HepG2 (cell line): Measurements from ENCODE around the gene LIPT2. TPM values are rescaled to one million over a fixed set of nuclear protein-coding genes. Genes with fewer than 3 reads are reported as not detected.
A peak's percentile ranks its signal among the peaks of the same experiment; 100 is the strongest.

Source experiments
- AFF4 ChIP-seq: sonication (generic); formaldehyde crosslinking; IDR thresholded peaks from 2 replicates; pipeline ENCODE4 v1.4.0; 2020; ENCODE audit warnings: missing genetic modification reagents
- ASH2L ChIP-seq: fragments of 300-600, 200-600 bp; sonication (generic); IDR thresholded peaks from 2 replicates; pipeline ENCODE4 v1.7.0; 2017; ENCODE audit warnings: low read depth, mild to moderate bottlenecking, moderate library complexity, mixed read lengths, low read length; ENCODE audit not compliant: insufficient read length
- ETV5 ChIP-seq: IDR thresholded peaks from 2 replicates; pipeline ENCODE4 v1.6.1; 2018; ENCODE audit warnings: missing biosample characterization, missing genetic modification reagents, inconsistent platforms, borderline replicate concordance
- ETV6 ChIP-seq: sonication (generic); formaldehyde crosslinking; conservative IDR thresholded peaks from 2 replicates; pipeline ENCODE4 v1.4.0; 2020; ENCODE audit warnings: missing genetic modification reagents
- KDM5B ChIP-seq: sonication (generic); formaldehyde crosslinking; IDR thresholded peaks from 2 replicates; pipeline ENCODE4 v1.4.0; 2020; ENCODE audit warnings: missing genetic modification reagents, mild to moderate bottlenecking, borderline replicate concordance
- PHF21A ChIP-seq: sonication (generic); formaldehyde crosslinking; IDR thresholded peaks from 2 replicates; pipeline ENCODE4 v1.5.0; 2020; ENCODE audit warnings: mild to moderate bottlenecking, missing genetic modification reagents
- POGZ ChIP-seq: sonication (generic); formaldehyde crosslinking; IDR thresholded peaks from 2 replicates; pipeline ENCODE4 v1.4.0; 2020; ENCODE audit warnings: mild to moderate bottlenecking, missing genetic modification reagents
- ZNF318 ChIP-seq: sonication (generic); formaldehyde crosslinking; IDR thresholded peaks from 2 replicates; pipeline ENCODE4 v1.4.0; 2020; ENCODE audit warnings: mild to moderate bottlenecking, missing genetic modification reagents
- ZNF431 ChIP-seq: sonication (generic); formaldehyde crosslinking; IDR thresholded peaks from 2 replicates; pipeline ENCODE4 v1.9.0; 2022; ENCODE audit warnings: missing genetic modification reagents, low read depth, mild to moderate bottlenecking, borderline replicate concordance
- ZNF564 ChIP-seq: sonication (generic); formaldehyde crosslinking; IDR thresholded peaks from 2 replicates; pipeline ENCODE4 v1.8.1; 2023; ENCODE audit warnings: mild to moderate bottlenecking, missing genetic modification reagents
- ZNF782 ChIP-seq: sonication (generic); formaldehyde crosslinking; IDR thresholded peaks from 2 replicates; pipeline ENCODE4 v1.4.0; 2020; ENCODE audit warnings: missing genetic modification reagents, mild to moderate bottlenecking, borderline replicate concordance
- ZNF790 ChIP-seq: sonication (generic); formaldehyde crosslinking; IDR thresholded peaks from 2 replicates; pipeline ENCODE4 v1.8.0; 2022; ENCODE audit warnings: missing genetic modification reagents, mild to moderate bottlenecking, borderline replicate concordance
- ZNF816 ChIP-seq: sonication (generic); formaldehyde crosslinking; IDR thresholded peaks from 2 replicates; pipeline ENCODE4 v1.8.0; 2022; ENCODE audit warnings: missing genetic modification reagents, mild to moderate bottlenecking, borderline replicate concordance
- ZNF879 ChIP-seq: sonication (generic); formaldehyde crosslinking; IDR thresholded peaks from 2 replicates; pipeline ENCODE4 v1.8.1; 2023; ENCODE audit warnings: missing genetic modification reagents
- polyA plus RNA-seq, 8 experiments: library from polyadenylated mRNA; depleted of rRNA in 3 of 8; stranded (reverse) in 7 of 8; unstranded in 1 of 8; fragments of >200 nt; fragmentation: Illumina TruSeq in 4 of 8; extraction: Trizol in 4 of 8; gene quantifications; 2 replicates each; pipeline versions ENCODE4 v1.2.1 to v1.2.3, GENCODE V29; 2011 to 2016; ENCODE audit warnings: low read depth in 4 of 8, missing spikeins in 1 of 8, mixed read lengths in 1 of 8; ENCODE audit not compliant: insufficient read depth in 1 of 8
- total RNA-seq, 5 experiments: library from RNA; depleted of rRNA; stranded (reverse); fragments of >200 nt; fragmentation: Illumina TruSeq; extraction: Trizol; gene quantifications; 2 replicates each; pipeline ENCODE4 v1.2.3, GENCODE V29; 2016; ENCODE audit warnings: low read depth in 1 of 5
- TF ChIP-seq, protein P1 (sequence below): sonication (generic); formaldehyde crosslinking; IDR thresholded peaks from 2 replicates; pipeline ENCODE4 v1.4.0; 2020; ENCODE audit warnings: mild to moderate bottlenecking, missing genetic modification reagents

The LIPT2 gene
- total and polyA plus RNA-seq, 2 of the 13 experiments (the other 11 are each of a cell fraction or from before 2014, with no cell fraction given), result 3.0 to 5.6 TPM

DNA sequence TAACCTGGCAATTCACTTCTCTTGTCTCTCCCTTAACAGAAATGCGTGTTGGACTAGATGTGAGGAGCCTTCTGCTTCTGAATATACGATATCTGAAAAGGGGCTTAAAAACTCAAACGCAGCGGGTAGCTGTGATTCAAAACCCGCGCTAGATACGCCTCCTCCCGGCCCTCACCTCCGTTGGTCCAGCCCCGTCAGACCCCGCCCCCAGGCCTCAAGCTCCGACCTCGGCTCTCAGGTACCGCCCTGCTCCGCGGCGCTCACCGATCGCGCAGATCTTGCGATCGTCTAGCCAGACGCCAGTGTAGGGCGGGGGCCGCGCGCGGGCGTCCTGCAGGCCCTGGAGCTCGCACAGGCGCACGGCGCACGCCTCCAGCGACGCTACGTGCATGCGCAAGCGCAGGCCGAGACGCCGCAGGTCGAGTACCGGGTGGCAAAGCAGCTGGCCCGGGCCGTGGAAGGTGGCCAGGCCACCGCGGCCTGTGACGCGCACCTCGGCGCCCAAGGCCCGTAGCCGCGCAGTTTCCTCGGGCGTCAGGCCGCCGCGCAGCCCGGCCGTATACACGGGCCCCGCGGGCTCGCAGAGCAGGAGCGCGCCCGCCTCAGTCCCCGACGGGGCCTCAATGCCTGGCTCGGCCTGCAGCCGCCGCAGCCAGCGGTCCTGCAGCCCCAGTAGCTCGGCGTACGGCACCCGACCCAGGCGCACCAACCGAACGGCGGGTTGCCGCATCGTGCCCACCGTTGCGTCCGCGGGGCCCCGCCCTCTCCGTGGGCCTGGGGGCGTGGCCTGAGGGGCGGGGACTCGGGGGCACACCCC is at the start of gene LIPT2 (continued):
- peak; percentile 98 for TF ChIP-seq KDM5B (CRISPR knock-in tag)
- TF ChIP-seq ETV6 (CRISPR knock-in tag), result peak; percentile 83; the same call in 1 of the 2 replicates
- peak; percentile 43; the same call in 1 of the 2 replicates for TF ChIP-seq PHF21A (CRISPR knock-in tag)
- no peak for TF ChIP-seq ZNF782 (CRISPR knock-in tag)
- TF ChIP-seq ZNF790 (CRISPR knock-in tag), result peak; percentile 96
- TF ChIP-seq ZNF431 (CRISPR knock-in tag), result no peak
- peak; percentile 88 for TF ChIP-seq ZNF564 (CRISPR knock-in tag)
- peak; percentile 35; the same call in 1 of the 2 replicates for TF ChIP-seq ZNF318 (CRISPR knock-in tag)
- TF ChIP-seq ETV5 (CRISPR knock-in tag), result peak; percentile 8; the same call in 1 of the 2 replicates
- peak; percentile 82 for TF ChIP-seq ASH2L
- TF ChIP-seq, protein P1, sequence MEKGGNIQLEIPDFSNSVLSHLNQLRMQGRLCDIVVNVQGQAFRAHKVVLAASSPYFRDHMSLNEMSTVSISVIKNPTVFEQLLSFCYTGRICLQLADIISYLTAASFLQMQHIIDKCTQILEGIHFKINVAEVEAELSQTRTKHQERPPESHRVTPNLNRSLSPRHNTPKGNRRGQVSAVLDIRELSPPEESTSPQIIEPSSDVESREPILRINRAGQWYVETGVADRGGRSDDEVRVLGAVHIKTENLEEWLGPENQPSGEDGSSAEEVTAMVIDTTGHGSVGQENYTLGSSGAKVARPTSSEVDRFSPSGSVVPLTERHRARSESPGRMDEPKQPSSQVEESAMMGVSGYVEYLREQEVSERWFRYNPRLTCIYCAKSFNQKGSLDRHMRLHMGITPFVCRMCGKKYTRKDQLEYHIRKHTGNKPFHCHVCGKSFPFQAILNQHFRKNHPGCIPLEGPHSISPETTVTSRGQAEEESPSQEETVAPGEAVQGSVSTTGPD (CRISPR knock-in tag), result no peak
- 0 out of 2 replicates have a peak, but pooled peaks have one; percentile 65 for TF ChIP-seq ZNF879 (CRISPR knock-in tag)
- no peak; the same call in 1 of the 2 replicates for TF ChIP-seq ZNF816 (CRISPR knock-in tag)
- no peak for TF ChIP-seq AFF4 (CRISPR knock-in tag)
- TF ChIP-seq POGZ (CRISPR knock-in tag), result peak; percentile 86
